ENCODE measurements around the gene NPFFR1.
A peak's percentile ranks its signal among the peaks of the same experiment; 100 is the strongest.
"Not testable (repeated sequence)": the region's sequence is repeated elsewhere in the genome, so short reads cannot be mapped to it uniquely, and the experiment has no call there.

The NPFFR1 gene

DNA sequence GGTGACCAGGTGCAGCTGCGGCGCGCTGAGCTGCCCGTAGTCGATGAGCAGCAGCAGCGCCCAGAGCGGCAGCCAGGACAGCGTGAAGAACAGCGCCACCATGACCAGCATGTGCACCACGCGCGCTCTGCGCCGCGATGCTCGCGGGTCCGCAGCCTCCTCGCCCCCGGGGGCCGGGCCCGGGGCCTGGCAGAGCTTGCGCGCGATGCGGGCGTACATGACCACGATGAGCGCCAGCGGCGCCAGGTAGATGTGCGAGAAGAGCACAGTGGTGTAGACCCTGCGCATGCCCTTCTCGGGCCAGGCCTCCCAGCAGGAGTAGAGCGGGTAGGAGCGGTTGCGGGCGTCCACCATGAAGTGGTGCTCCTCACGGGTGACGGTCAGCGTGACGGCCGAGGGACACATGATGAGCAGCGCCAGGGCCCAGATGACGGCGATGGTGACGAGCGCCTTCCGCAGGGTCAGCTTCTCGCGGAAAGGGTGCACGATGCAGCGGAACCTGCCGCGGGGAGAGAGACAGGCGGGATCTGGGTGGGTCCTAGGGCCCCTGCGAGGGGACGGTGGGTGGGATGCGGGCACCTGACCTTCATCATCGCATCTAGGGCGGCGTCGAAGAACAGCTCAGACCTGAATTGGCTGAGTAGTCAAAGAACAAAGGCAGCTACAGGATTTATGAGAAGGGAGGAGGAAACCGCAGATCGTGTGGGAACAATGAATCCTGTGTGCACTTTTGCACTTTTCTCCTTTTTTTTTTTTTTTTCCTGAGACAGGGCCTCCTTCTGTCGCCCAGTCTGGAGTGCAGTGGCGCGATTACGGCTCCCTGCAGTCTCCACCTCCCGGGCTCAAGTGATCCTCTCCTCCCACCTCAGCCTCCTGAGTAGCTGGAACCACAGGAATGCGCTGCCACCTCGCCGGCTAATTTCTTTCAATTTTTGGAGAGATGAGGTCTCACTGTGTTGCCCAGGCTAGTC is 28.2 kb downstream of the NPFFR1 start:
- DNase-seq: no peak

- no peak for DNase-seq
These were observed 29.0 kb downstream of the NPFFR1 start for GRCh38 chr10:70254778-70255328.

DNA sequence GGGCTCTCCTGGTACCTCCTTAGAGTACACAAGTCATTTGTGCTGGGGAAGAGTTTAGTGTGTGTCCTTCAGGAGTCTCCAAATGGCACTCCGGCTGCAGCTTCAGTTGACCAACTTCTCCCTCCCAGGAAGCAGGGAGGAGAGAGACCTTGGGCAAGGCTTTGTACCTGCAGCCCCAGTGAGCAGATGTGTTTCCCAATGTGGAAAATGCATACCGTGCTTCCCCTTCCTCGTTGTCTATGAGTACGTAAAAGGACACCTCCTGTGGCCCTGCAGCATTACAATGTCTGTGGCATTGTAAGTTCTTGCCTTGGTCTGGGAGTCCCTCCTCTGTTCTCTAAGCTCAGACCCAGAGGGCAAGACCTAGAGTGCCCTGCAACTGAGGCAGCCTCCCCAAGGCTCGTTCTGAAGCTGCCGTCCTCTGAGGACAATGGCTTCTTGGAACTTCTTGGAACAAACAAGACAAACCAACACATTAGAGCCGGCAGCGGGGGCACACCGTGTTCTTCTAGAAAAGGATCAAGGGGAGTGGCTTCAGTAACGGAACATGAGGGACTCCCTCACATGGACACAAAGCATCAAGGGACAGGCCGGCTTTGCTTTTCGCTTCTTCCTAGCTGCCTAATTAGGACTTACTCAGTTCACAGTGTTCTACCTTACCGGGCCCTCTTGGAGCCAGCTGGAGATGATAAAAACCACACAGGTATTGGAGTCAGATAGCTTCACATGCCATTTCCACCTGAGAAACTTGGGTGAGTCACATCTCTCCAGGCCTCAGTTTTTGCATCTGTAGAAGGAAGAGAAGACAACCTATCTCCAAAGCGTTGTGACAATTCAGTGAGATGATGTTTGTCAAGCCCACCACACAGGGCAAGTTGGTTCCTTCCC is 29.7 kb downstream of the NPFFR1 start:
- no peak for DNase-seq

GRCh38 chr10:70250961-70251680 is 32.7 kb downstream of the NPFFR1 start:
- no peak for DNase-seq

- DNase-seq: peak; percentile 22
These were observed 36.4 kb downstream of the NPFFR1 start for GRCh38 chr10:70247360-70247759.

GRCh38 chr10:70241081-70241480 is 42.7 kb downstream of the NPFFR1 start:
- no peak for DNase-seq

DNA sequence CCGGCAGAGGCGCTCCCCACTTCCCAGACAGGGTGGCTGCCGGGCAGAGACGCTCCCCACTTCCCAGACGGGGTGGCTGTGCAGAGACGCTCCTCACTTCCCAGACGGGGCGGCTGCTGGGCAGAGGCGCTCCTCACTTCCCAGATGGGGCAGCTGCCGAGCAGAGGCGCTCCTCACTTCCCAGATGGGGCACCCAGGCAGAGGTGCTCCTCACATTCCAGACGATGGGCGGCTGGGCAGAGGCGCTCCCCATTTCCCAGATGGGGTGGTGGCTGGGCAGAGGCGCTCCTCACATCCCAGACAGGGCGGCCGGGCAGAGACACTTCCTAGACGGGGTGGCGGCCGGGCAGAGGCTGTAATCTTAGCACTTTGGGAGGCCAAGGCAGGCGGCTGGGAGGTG is 43.8 kb downstream of the NPFFR1 start:
- DNase-seq: not testable (repeated sequence)

DNA sequence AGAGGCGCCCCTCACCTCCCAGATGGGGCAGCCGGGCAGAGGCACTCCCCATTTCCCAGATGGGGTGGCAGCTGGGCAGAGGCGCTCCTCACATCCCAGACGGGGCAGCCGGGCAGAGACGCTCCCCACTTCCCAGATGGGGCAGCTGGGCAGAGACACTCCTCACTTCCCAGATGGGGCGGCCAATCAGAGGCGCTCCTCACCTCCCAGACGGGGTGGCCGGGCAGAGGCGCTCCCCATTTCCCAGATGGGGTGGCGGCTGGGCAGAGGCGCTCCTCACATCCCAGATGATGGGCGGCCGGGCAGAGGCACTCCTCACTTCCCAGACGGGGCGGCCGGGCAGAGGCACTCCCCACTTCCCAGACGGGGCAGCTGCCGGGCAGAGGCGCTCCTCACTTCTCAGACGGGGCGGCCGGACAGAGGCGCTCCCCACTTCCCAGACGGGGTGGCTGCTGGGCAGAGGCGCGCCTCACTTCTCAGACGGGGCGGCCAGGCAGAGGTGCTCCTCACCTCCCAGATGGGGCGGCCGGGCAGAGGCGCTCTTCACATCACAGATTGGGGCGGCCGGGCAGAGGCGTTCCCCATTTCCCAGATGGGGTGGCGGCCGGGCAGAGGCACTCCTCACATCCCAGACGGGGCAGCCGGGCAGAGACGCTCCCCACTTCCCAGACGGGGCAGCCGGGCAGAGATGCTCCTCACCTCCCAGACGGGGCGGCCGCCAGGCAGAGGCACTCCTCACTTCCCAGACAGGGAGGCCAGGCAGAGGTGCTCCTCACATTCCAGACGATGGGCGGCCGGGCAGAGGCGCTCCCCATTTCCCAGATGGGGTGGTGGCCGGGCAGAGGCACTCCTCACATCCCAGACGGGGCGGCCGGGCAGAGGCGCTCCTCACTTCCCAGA is 44.5 kb downstream of the NPFFR1 start:
- DNase-seq: not testable (repeated sequence)

GRCh38 chr10:70237958-70238536 is 45.8 kb downstream of the NPFFR1 start:
- DNase-seq: not testable (repeated sequence)

GRCh38 chr10:70234668-70235447 is 48.9 kb downstream of the NPFFR1 start:
- DNase-seq: no peak

DNA sequence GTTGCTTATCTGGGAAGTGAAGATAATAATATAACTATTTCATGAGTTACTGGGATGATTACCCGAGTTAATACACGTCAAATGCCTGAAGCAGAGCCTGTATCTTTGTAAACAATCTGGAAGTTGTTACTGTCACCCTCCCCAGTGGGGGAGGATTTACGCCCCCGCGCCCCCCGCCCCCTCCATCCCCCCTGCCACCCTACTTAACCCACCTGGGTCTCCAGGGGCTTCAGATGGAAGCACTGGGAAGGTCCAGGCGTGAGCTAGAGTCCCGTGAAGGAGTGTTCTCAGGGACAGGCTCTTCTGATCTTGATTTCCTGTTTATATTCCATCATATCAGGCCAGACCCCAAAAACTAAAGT is 49.9 kb downstream of the NPFFR1 start:
- no peak for DNase-seq

DNA sequence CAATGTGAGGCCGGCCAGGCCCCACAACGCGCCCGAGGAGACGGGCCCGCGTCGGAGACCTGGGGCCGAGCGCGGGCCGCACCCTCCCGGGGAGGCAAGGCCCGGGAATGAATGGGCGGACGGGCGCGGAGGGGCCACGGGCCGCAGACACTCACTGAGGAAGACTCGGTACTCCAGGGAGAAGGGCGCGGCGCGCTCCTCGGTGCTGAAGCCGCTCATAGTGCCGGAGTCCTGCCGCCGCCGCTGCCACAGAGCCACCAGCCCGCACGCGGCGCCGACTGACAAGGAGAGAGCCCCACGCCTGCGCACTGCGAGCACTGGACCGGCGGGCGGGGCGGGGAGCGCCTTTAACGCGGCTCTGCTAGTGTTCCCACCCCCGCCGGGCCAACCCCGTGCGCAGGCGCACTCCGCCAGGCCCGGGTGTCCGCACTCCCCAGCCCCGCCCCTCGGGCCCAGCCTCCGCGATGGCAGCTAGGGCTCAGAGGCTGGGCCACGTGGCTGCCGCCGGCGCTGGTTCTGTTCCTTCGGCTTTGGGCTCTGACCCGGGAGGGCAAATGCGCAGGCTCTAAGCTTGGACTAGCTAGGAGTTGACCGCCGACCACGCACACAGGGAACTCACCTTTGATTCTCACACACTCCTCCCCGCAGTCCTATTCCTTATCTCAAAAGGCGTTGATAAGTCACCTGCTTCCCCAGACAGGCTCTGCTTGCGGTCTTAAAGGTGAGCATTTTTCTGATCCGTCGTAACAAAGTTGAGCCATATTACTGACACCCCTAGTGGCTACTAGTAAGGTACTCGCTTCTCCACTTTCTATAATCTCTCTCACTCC is 50.5 kb downstream of the NPFFR1 start, which contains the start of gene PPA1:
PPA1 (minus strand) TSS at position 321 of the 830 bp plus-strand sequence; CDS start at position 219, 102 bp downstream.
- peak; percentile 97 for DNase-seq

GRCh38 chr10:70232859-70233108 is 51.0 kb downstream of the NPFFR1 start:
- DNase-seq: no peak

DNA sequence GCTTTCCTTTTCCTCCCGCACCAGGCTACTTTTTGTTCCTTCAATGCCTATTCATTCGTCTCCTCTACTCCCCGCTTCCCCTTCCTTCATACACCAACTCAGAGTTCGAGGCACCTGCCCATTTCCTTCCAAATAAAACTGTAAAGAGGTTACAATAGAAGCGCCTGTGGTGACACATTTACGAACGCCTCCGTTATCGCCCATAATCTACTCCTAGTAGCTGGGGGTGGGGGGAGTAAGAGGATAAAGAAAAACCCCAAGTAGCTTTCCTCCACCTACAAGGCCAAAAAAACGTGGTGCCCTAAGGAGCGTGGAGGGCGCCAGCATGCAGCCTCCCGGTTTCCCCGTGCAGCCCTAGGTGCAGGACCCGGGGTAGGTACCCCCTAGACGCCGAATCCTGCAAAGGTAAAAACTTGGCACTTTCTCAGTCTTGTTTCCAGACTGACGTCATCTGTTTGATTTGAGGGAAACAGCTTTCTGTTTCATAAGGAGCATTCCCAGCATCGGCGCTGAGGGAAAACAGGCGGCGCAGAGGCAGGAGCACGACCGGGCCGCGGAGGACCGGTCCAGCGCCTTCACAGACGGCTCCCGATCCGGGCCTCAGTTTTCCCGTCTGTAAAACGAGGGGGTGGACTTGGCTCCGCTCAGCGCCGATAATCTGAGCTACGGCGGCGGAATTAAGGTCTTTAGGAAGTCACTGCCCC is 51.5 kb downstream of the NPFFR1 start:
- peak; percentile 54 for DNase-seq

DNA sequence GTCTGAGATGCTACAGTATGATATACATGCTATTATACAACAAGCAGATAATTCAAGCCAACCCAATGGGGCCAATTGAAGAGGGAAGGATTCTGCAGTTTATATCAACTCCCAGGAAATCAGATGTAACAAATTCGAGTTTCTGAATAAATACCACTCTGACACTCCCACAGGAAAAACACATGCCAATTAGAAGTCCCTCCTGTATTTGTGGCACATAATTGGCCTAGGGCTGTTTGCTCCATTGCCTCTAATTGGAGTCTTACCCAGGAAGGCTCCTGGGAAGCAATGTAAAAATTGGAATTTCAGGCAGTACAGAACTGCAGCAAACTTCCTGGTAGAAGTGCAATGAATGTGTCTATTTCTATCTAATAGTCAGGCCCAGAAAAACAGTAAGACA is 55.3 kb downstream of the NPFFR1 start:
- no peak for DNase-seq

DNA sequence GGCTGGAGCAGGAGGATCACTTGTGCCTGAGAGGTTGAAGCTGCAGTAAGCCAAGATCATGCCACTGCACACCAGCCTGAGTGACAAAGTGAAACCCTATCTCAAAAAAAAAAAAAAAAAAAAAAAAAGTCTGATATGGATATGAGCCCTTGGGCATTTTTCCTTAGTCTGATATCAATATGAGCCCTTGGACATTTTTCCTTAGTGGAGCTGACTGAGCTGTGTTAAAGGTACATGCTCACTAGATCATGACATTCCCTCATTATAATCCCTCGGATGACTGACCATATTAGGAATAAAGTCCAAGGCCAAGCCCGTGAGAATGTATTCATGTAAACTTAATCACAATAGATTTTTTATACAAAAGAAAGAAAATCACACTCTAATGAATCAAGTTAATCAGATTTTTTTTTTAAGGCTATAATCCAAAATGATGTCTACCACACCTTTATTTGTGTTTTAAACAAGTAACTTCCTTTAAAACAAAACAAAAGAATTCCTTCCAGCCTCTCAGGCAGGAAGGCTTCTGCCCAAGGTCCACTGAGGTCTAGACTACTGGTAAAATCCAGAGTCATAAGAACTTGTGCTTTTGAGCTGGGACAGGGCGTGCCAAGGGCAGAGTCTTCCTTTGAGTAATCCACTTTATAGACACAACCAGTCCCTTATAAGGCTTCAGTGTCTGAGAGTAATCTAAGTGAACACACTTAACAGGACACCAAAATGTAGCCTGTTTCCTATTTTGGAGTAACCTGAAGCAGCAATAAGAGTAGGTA is 56.1 kb downstream of the NPFFR1 start:
- no peak for DNase-seq

DNA sequence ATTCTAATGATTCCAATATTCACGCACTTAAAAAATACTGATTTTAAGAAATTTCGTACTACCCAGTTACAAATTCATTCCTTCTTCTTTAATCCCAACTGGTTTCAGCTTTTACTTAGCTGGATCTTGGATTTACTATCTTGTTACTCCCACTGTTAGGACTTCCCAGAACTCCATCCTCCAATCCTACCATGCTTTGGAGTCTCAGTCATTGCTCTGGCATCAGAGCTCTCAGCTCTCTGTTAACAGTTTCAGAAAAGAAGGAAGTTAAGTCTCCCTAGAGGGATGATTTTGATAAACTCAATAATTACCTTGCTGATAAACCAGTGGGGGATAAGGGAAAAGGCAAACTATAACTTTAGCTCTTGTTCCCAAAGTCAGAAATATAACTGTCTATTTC is 60.1 kb downstream of the NPFFR1 start:
- no peak for DNase-seq

GRCh38 chr10:70222811-70223447 is 60.9 kb downstream of the NPFFR1 start:
- not testable (repeated sequence) for DNase-seq

Data from NCI-H146 (cell line).